Fibroblast of lung (primary cell): Measurements from ENCODE around the gene BIRC3.

Experiments used
- EZH2 ChIP-seq: IDR thresholded peaks from 2 replicates; pipeline ENCODE4 v1.5.1; 2012; ENCODE audit warnings: low read length, control low read depth, mild to moderate bottlenecking; ENCODE audit errors: missing control alignments
- TF ChIP-seq, protein P1 (sequence below), 2 donors: IDR thresholded peaks in 1 of 2; conservative IDR thresholded peaks in 1 of 2; 1 replicate in 1 of 2; 2 replicates in 1 of 2; pipeline ENCODE4 v1.5.1; 2011 to 2012; ENCODE audit warnings: low read length in 2 of 2, control low read depth in 1 of 2, inconsistent platforms in 1 of 2, low read depth in 1 of 2, mild to moderate bottlenecking in 1 of 2

GRCh38 chr11:102280245-102280833, 36.9 kb upstream of the BIRC3 start:
- no peak for TF ChIP-seq EZH2
- TF ChIP-seq, protein P1, sequence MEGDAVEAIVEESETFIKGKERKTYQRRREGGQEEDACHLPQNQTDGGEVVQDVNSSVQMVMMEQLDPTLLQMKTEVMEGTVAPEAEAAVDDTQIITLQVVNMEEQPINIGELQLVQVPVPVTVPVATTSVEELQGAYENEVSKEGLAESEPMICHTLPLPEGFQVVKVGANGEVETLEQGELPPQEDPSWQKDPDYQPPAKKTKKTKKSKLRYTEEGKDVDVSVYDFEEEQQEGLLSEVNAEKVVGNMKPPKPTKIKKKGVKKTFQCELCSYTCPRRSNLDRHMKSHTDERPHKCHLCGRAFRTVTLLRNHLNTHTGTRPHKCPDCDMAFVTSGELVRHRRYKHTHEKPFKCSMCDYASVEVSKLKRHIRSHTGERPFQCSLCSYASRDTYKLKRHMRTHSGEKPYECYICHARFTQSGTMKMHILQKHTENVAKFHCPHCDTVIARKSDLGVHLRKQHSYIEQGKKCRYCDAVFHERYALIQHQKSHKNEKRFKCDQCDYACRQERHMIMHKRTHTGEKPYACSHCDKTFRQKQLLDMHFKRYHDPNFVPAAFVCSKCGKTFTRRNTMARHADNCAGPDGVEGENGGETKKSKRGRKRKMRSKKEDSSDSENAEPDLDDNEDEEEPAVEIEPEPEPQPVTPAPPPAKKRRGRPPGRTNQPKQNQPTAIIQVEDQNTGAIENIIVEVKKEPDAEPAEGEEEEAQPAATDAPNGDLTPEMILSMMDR (conservative IDR thresholded peaks at IDR 0.05 in 1 of 2, IDR thresholded peaks at IDR 0.05 in 1 of 2; ENCODE audit: low read depth in 1 of 2, low read length in 2 of 2): no peak
